Hepatocyte (in vitro differentiated cells): ENCODE results near the gene ZNF724. TPM values are rescaled to one million over a fixed set of nuclear protein-coding genes. Genes with fewer than 3 reads are reported as not detected.

Experiments
- DNase-seq: peaks from one replicate; pipeline ENCODE4 v3.0.0-alpha.2; 2016; ENCODE audit warnings: low spot score
- H2AFZ ChIP-seq: fragments of 200-600 bp; sonication (generic); 2 replicates; pipeline ENCODE4 v1.6.0; 2016; ENCODE audit warnings: antibody characterized with exemption, mild to moderate bottlenecking
- H3K27ac ChIP-seq: fragments of 200-600 bp; sonication (generic); 2 replicates; pipeline ENCODE4 v1.5.1; 2016; ENCODE audit warnings: mild to moderate bottlenecking
- H3K27me3 ChIP-seq: fragments of 200-600 bp; sonication (generic); 2 replicates; pipeline ENCODE4 v1.6.1; 2016
- H3K36me3 ChIP-seq: fragments of 200-600 bp; sonication (generic); replicated peaks from 2 replicates; pipeline ENCODE4 v1.5.1; 2016; ENCODE audit warnings: low read depth; ENCODE audit not compliant: insufficient read depth
- H3K4me1 ChIP-seq: fragments of 200-600 bp; sonication (generic); 2 replicates; pipeline ENCODE4 v1.5.1; 2016; ENCODE audit warnings: mild to moderate bottlenecking, moderate library complexity; ENCODE audit not compliant: insufficient read depth
- H3K4me2 ChIP-seq: fragments of 200-600 bp; sonication (generic); 2 replicates; pipeline ENCODE4 v1.6.0; 2016
- H3K4me3 ChIP-seq: fragments of 200-600 bp; sonication (generic); 2 replicates; pipeline ENCODE4 v1.5.1; 2016; ENCODE audit warnings: mild to moderate bottlenecking
- H3K79me2 ChIP-seq: fragments of 200-600 bp; sonication (generic); 2 replicates; pipeline ENCODE4 v1.6.0; 2017; ENCODE audit warnings: mild to moderate bottlenecking
- H3K9me2 ChIP-seq: fragments of 200-600 bp; sonication (generic); replicated peaks from 2 replicates; pipeline ENCODE4 v1.6.0; 2017; ENCODE audit warnings: mild to moderate bottlenecking; ENCODE audit not compliant: insufficient read depth
- H3K9me3 ChIP-seq: fragments of 200-600 bp; sonication (generic); 2 replicates; pipeline ENCODE4 v1.5.1; 2016; ENCODE audit warnings: low read depth, mild to moderate bottlenecking
- H4K20me1 ChIP-seq: fragments of 200-600 bp; sonication (generic); 2 replicates; pipeline ENCODE4 v1.6.0; 2016; ENCODE audit warnings: mild to moderate bottlenecking; ENCODE audit not compliant: insufficient read depth, poor library complexity, severe bottlenecking
- CTCF ChIP-seq: fragments of 200-600 bp; sonication (generic); IDR thresholded peaks from 2 replicates; pipeline ENCODE4 v1.5.1; 2016; ENCODE audit warnings: antibody characterized with exemption, mild to moderate bottlenecking; ENCODE audit not compliant: poor library complexity
- EZH2 ChIP-seq: fragments of 200-600 bp; sonication (generic); IDR thresholded peaks from 2 replicates; pipeline ENCODE4 v1.6.1; 2016; ENCODE audit warnings: antibody characterized with exemption, mild to moderate bottlenecking, borderline replicate concordance
- EZH2phosphoT487 ChIP-seq: fragments of 200-600 bp; sonication (generic); IDR thresholded peaks from one replicate; pipeline ENCODE4 v1.6.1; 2018; ENCODE audit warnings: antibody characterized with exemption, mild to moderate bottlenecking, low read depth, moderate library complexity; ENCODE audit not compliant: unreplicated experiment, severe bottlenecking
- WGBS: methylation state at CpG from one replicate; pipeline ENCODE4 v1.1.6; 2016; ENCODE audit warnings: low lambda C conversion rate; ENCODE audit errors: missing lambda C conversion rate; 5-methylcytosine and 5-hydroxymethylcytosine counted together
- polyA plus RNA-seq: library from polyadenylated mRNA; unstranded; fragments of >200 nt; fragmentation: Nextera tagmentation; extraction: Ambion mirVana; gene quantifications from 2 replicates; pipeline ENCODE4 v1.2.1, GENCODE V29; 2016
- total RNA-seq: library from RNA; depleted of rRNA; stranded (reverse); fragments of >200 nt; gene quantifications from 2 replicates; pipeline ENCODE4 v1.2.3, GENCODE V29; 2014

ZNF724 gene
- total and polyA plus RNA-seq, 2 experiments from 2014 or later = 0.93 to 6.5 TPM

GRCh38 chr19:23263870-23264590 lies 13.8 kb upstream of the ZNF724 start:
- Histone ChIP-seq H3K36me3 (no peaks in the 10 kb centered on the region), H4K20me1 (no peaks in the 10 kb centered on the region), H3K4me2 (no peak overlapping the region), H3K27ac (peak overlapping the region; percentile 77), H3K4me3 (no peak overlapping the region), H3K9me3 (no peaks in the 10 kb centered on the region), H3K4me1 (no peaks in the 10 kb centered on the region), H3K79me2 (peaks cover 7% of the 10 kb centered on the region), H3K9me2 (no peaks in the 10 kb centered on the region), H2AFZ (no peak overlapping the region), H3K27me3 (no peaks in the 10 kb centered on the region)
- no peak for DNase-seq
- WGBS = 91% methylated on average over 2 of the region's 2 CpGs
- no peak for TF ChIP-seq CTCF
- TF ChIP-seq EZH2phosphoT487 = no peak
- no peak for TF ChIP-seq EZH2

GRCh38 chr19:23263396-23263795 lies 13.2 kb upstream of the ZNF724 start:
- Histone ChIP-seq H2AFZ (no peak overlapping the region), H3K9me3 (no peaks in the 10 kb centered on the region), H3K4me3 (no peak overlapping the region), H3K36me3 (no peaks in the 10 kb centered on the region), H3K79me2 (peaks cover 4% of the 10 kb centered on the region), H4K20me1 (no peaks in the 10 kb centered on the region), H3K4me1 (no peaks in the 10 kb centered on the region), H3K4me2 (no peak overlapping the region), H3K27ac (peak overlapping the region; percentile 77), H3K9me2 (no peaks in the 10 kb centered on the region), H3K27me3 (no peaks in the 10 kb centered on the region)
- TF ChIP-seq EZH2phosphoT487 = no peak
- no peak for TF ChIP-seq CTCF
- TF ChIP-seq EZH2 = no peak
- no peak for DNase-seq
- 47% methylated on average over 2 of the region's 2 CpGs for WGBS

GRCh38 chr19:23262920-23263319 lies 12.7 kb upstream of the ZNF724 start:
- Histone ChIP-seq H3K36me3 (no peaks in the 10 kb centered on the region), H3K4me1 (no peaks in the 10 kb centered on the region), H3K27me3 (no peaks in the 10 kb centered on the region), H3K27ac (peak overlapping the region; percentile 77), H3K4me2 (no peak overlapping the region), H3K4me3 (no peak overlapping the region), H2AFZ (no peak overlapping the region), H3K79me2 (peaks cover 4% of the 10 kb centered on the region), H3K9me2 (no peaks in the 10 kb centered on the region), H3K9me3 (no peaks in the 10 kb centered on the region), H4K20me1 (no peaks in the 10 kb centered on the region)
- DNase-seq = peak; percentile 40
- 91% methylated on average over 5 of the region's 5 CpGs for WGBS
- TF ChIP-seq EZH2 = no peak
- no peak for TF ChIP-seq CTCF
- TF ChIP-seq EZH2phosphoT487 = no peak
